Stimulated activated naive CD8-positive, alpha-beta T cell treated with anti-CD3 and anti-CD28 coated beads, Interleukin-15, Interleukin-2, amounts not matched to agents 100 ng/mL and 50 ng/mL, for 24 hours (primary cell): ENCODE results near the gene L3MBTL4.
A peak's percentile ranks its signal among the peaks of the same experiment; 100 is the strongest.
"Not testable (repeated sequence)": the region's sequence is repeated elsewhere in the genome, so short reads cannot be mapped to it uniquely, and the experiment has no call there.

Experiments used
- H3K27ac Mint-ChIP-seq: one replicate; pipeline ENCODE4 v1.8.0; 2021; ENCODE audit warnings: mild to moderate bottlenecking, mixed read lengths
- H3K27me3 Mint-ChIP-seq: one replicate; pipeline ENCODE4 v1.8.0; 2021; ENCODE audit warnings: mixed read lengths
- H3K36me3 Mint-ChIP-seq: one replicate; pipeline ENCODE4 v1.8.0; 2021; ENCODE audit warnings: low read depth, mixed read lengths
- H3K4me1 Mint-ChIP-seq: one replicate; pipeline ENCODE4 v1.8.0; 2021; ENCODE audit warnings: low read depth, mixed read lengths
- H3K4me3 Mint-ChIP-seq: one replicate; pipeline ENCODE4 v1.8.0; 2021; ENCODE audit warnings: mild to moderate bottlenecking, mixed read lengths
- H3K9me3 Mint-ChIP-seq: one replicate; pipeline ENCODE4 v1.8.0; 2021; ENCODE audit warnings: mixed read lengths

The L3MBTL4 gene

DNA sequence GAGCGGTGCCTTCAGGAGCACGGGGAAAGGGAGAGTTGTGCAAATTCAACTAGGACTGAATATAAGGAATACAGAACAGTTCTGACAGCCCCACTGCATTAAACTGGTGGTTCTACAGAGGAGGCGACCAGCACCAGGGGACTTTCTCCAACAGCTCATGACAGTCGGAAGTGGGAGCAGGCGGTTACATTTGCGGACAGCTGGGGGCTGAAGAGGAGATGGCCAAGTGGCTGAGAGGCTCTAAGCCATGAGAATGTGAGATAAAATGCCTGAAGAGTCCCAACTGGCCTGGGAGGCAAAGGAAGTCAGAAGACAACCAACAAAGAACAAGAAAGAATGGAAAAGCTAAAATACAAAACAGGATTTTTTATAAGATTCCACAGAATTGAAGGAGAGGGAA is 141.3 kb downstream of the L3MBTL4 start:
- no peak overlapping the region for H3K27ac Mint-ChIP-seq
- H3K4me3 Mint-ChIP-seq = no peak overlapping the region
- H3K27me3 Mint-ChIP-seq = peaks cover 5% of the 10 kb centered on the region

DNA sequence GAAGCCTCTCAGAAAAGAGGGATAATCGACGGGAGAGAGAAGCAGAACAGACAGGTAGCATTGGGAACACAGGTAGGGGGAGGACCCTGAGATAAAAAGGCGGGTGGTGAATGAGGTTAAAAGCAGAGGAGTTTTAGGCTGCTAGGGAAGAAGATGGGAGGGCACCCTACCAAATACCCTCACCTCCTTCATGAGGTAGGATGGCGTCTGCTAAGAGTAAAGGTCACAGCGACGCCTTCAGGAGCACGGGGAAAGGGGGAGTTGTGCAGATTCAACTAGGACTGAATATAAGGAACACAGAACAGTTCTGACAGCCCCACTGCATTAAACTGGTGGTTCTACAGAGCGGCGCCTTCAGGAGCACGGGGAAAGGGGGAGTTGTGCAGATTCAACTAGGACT is 142.6 kb downstream of the L3MBTL4 start:
- H3K27ac Mint-ChIP-seq, H3K36me3 Mint-ChIP-seq, H3K4me3 Mint-ChIP-seq, H3K27me3 Mint-ChIP-seq, H3K9me3 Mint-ChIP-seq, H3K4me1 Mint-ChIP-seq: not testable (repeated sequence)

More for the DNA sequence above, 141.3 kb downstream of the L3MBTL4 start:
- H3K4me1 Mint-ChIP-seq = peaks cover 5% of the 10 kb centered on the region
- H3K36me3 Mint-ChIP-seq = no peaks in the 10 kb centered on the region
- no peaks in the 10 kb centered on the region for H3K9me3 Mint-ChIP-seq

GRCh38 chr18:6271585-6271984 is 143.1 kb downstream of the L3MBTL4 start:
- H3K9me3 Mint-ChIP-seq = no peaks in the 10 kb centered on the region
- no peaks in the 10 kb centered on the region for H3K36me3 Mint-ChIP-seq
- H3K27ac Mint-ChIP-seq = no peak overlapping the region
- no peak overlapping the region for H3K4me3 Mint-ChIP-seq
- peaks cover 5% of the 10 kb centered on the region for H3K4me1 Mint-ChIP-seq
- peaks cover 5% of the 10 kb centered on the region for H3K27me3 Mint-ChIP-seq

DNA sequence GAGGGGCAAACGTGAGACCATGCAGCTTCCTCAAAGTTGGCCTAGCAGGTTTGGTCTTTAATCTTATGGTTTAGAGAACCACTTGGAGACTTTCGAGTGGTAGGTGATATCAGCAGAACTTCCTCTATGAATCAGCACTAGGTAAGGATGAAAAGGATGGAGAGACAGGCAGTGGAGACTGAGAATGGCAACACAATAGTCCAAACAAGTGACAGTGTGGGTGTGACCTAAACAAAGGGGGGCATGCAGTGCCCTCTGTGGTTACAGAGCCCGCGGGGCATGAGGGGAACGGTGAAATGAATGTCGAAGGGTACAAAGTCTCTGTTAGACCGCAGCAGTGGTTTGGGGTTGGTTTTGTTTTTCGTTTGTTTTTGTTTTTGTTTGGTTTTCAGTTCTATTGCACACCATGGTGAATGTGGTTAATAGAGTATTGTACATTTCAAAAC is 143.9 kb downstream of the L3MBTL4 start:
- no peaks in the 10 kb centered on the region for H3K9me3 Mint-ChIP-seq
- H3K4me3 Mint-ChIP-seq = peak overlapping the region; percentile 4
- no peaks in the 10 kb centered on the region for H3K36me3 Mint-ChIP-seq
- peaks cover 5% of the 10 kb centered on the region for H3K27me3 Mint-ChIP-seq
- H3K4me1 Mint-ChIP-seq = peaks cover 5% of the 10 kb centered on the region
- H3K27ac Mint-ChIP-seq = no peak overlapping the region

GRCh38 chr18:6269660-6270332 is 144.9 kb downstream of the L3MBTL4 start:
- no peaks in the 10 kb centered on the region for H3K36me3 Mint-ChIP-seq
- no peak overlapping the region for H3K27ac Mint-ChIP-seq
- peaks cover 5% of the 10 kb centered on the region for H3K27me3 Mint-ChIP-seq
- no peak overlapping the region for H3K4me3 Mint-ChIP-seq
- H3K4me1 Mint-ChIP-seq = peaks cover 5% of the 10 kb centered on the region
- H3K9me3 Mint-ChIP-seq = no peaks in the 10 kb centered on the region

- Mint-ChIP-seq H3K4me1 (peaks cover 5% of the 10 kb centered on the region), H3K27me3 (no peaks in the 10 kb centered on the region), H3K36me3 (no peaks in the 10 kb centered on the region), H3K4me3 (no peak overlapping the region), H3K9me3 (no peaks in the 10 kb centered on the region), H3K27ac (no peak overlapping the region)
These were observed 148.5 kb downstream of the L3MBTL4 start for GRCh38 chr18:6266212-6266611.

DNA sequence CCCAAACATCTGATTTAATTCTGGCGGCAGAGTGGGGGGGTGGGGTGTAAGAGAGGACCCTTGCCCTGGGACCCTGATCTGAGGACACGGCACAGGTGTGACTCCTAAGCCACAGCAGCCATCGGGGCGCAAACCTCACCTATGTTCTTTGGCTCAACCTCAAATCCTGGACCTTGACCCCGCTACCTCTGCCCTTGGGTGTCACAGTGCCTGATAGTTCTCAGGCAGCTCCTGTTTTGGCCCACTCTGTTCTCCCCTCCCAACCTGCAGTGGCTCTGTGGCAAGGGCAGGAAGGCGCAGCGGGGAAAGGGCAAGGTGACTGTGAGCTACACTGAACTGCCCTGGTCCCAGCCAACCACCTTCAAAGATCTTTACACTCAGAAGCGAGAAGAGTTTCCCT is 152.8 kb downstream of the L3MBTL4 start:
- no peak overlapping the region for H3K4me3 Mint-ChIP-seq
- no peaks in the 10 kb centered on the region for H3K27me3 Mint-ChIP-seq
- no peak overlapping the region for H3K27ac Mint-ChIP-seq
- peaks cover 8% of the 10 kb centered on the region for H3K36me3 Mint-ChIP-seq
- H3K9me3 Mint-ChIP-seq = peaks cover 25% of the 10 kb centered on the region
- H3K4me1 Mint-ChIP-seq = no peaks in the 10 kb centered on the region

- H3K27me3 Mint-ChIP-seq, H3K36me3 Mint-ChIP-seq, H3K4me3 Mint-ChIP-seq, H3K4me1 Mint-ChIP-seq, H3K27ac Mint-ChIP-seq: not testable (repeated sequence)
- H3K9me3 Mint-ChIP-seq = peaks cover 31% of the 10 kb centered on the region
These were observed 155.4 kb downstream of the L3MBTL4 start for GRCh38 chr18:6259324-6259723.

- H3K4me1 Mint-ChIP-seq = peaks cover 4% of the 10 kb centered on the region
- no peak overlapping the region for H3K4me3 Mint-ChIP-seq
- H3K36me3 Mint-ChIP-seq = peaks cover 8% of the 10 kb centered on the region
- peaks cover 4% of the 10 kb centered on the region for H3K27me3 Mint-ChIP-seq
- H3K9me3 Mint-ChIP-seq = peaks cover 31% of the 10 kb centered on the region
- H3K27ac Mint-ChIP-seq = no peak overlapping the region
These were observed 156.8 kb downstream of the L3MBTL4 start for GRCh38 chr18:6257950-6258349.

- H3K4me1 Mint-ChIP-seq = peaks cover 4% of the 10 kb centered on the region
- H3K27ac Mint-ChIP-seq = no peak overlapping the region
- peaks cover 31% of the 10 kb centered on the region for H3K9me3 Mint-ChIP-seq
- H3K27me3 Mint-ChIP-seq = peaks cover 4% of the 10 kb centered on the region
- H3K36me3 Mint-ChIP-seq = peaks cover 8% of the 10 kb centered on the region
- no peak overlapping the region for H3K4me3 Mint-ChIP-seq
These were observed 158.2 kb downstream of the L3MBTL4 start for GRCh38 chr18:6256521-6256920.

DNA sequence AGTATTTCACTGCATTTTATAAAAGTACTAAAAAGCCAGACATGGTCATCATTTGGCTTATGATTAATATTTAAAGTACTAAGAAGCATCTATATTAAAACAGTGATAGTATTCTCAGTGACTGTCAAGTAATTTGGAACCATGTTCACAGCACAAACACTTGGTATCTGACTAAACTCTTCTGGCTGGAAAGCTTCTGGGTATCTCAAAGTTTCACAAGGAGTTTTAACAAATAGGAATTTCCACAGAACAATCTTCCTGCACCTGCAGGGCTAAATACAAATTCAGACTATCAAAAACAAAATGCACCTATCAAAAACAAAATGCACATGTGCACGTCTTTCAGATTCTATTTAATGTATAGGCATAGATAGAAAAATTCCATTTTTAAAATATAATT is 158.8 kb downstream of the L3MBTL4 start:
- Mint-ChIP-seq H3K4me3 (no peak overlapping the region), H3K9me3 (peaks cover 31% of the 10 kb centered on the region), H3K4me1 (peaks cover 4% of the 10 kb centered on the region), H3K36me3 (peaks cover 8% of the 10 kb centered on the region), H3K27ac (no peak overlapping the region), H3K27me3 (peaks cover 4% of the 10 kb centered on the region)

GRCh38 chr18:6255116-6255705 is 159.5 kb downstream of the L3MBTL4 start:
- no peak overlapping the region for H3K4me3 Mint-ChIP-seq
- peaks cover 31% of the 10 kb centered on the region for H3K9me3 Mint-ChIP-seq
- H3K36me3 Mint-ChIP-seq = peaks cover 7% of the 10 kb centered on the region
- H3K4me1 Mint-ChIP-seq = peaks cover 8% of the 10 kb centered on the region
- H3K27me3 Mint-ChIP-seq = peaks cover 4% of the 10 kb centered on the region
- H3K27ac Mint-ChIP-seq = no peak overlapping the region

GRCh38 chr18:6254456-6254855 is 160.3 kb downstream of the L3MBTL4 start:
- H3K4me3 Mint-ChIP-seq = no peak overlapping the region
- peaks cover 24% of the 10 kb centered on the region for H3K9me3 Mint-ChIP-seq
- H3K36me3 Mint-ChIP-seq = peaks cover 2% of the 10 kb centered on the region
- peaks cover 8% of the 10 kb centered on the region for H3K4me1 Mint-ChIP-seq
- H3K27ac Mint-ChIP-seq = no peak overlapping the region
- H3K27me3 Mint-ChIP-seq = peaks cover 4% of the 10 kb centered on the region

GRCh38 chr18:6251084-6251483 is 163.6 kb downstream of the L3MBTL4 start:
- Mint-ChIP-seq H3K4me3 (no peak overlapping the region), H3K27ac (no peak overlapping the region), H3K36me3 (no peaks in the 10 kb centered on the region), H3K9me3 (no peaks in the 10 kb centered on the region), H3K27me3 (no peaks in the 10 kb centered on the region), H3K4me1 (peaks cover 8% of the 10 kb centered on the region)

GRCh38 chr18:6249788-6250187 is 164.9 kb downstream of the L3MBTL4 start:
- no peak overlapping the region for H3K4me3 Mint-ChIP-seq
- H3K4me1 Mint-ChIP-seq = peaks cover 8% of the 10 kb centered on the region
- no peaks in the 10 kb centered on the region for H3K36me3 Mint-ChIP-seq
- no peaks in the 10 kb centered on the region for H3K9me3 Mint-ChIP-seq
- no peak overlapping the region for H3K27ac Mint-ChIP-seq
- H3K27me3 Mint-ChIP-seq = no peaks in the 10 kb centered on the region

DNA sequence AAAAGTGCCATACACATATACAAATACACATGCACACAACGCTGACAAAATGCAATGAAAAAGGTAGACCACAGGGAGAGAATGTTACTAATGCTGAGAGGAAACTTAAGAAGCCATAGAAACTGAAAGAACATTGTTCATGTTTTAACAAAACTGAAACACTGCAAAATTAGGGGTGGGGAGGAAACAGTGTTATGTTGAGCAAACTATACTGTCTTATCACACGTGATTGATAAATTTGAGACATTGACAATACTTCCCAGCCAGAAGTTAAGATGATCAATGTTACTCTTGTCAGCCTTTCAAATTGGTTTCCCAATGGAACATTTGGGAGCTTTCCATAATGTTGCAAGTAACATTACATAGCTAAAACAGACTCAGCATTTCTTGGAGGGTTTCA is 165.5 kb downstream of the L3MBTL4 start:
- Mint-ChIP-seq H3K27me3 (no peaks in the 10 kb centered on the region), H3K4me3 (no peak overlapping the region), H3K27ac (no peak overlapping the region), H3K4me1 (peaks cover 8% of the 10 kb centered on the region), H3K36me3 (no peaks in the 10 kb centered on the region), H3K9me3 (no peaks in the 10 kb centered on the region)
